GM21576 (cell line): ENCODE results near the gene MTHFD2.
"Not testable (repeated sequence)": the region's sequence is repeated elsewhere in the genome, so short reads cannot be mapped to it uniquely, and the experiment has no call there.

Source experiments
- ATAC-seq: cut with Tn5 transposase; IDR thresholded peaks from one replicate; pipeline ENCODE4 v1.9.1; 2021; ENCODE audit warnings: mild to moderate bottlenecking, moderate library complexity; ENCODE audit not compliant: unreplicated experiment

The MTHFD2 gene

DNA sequence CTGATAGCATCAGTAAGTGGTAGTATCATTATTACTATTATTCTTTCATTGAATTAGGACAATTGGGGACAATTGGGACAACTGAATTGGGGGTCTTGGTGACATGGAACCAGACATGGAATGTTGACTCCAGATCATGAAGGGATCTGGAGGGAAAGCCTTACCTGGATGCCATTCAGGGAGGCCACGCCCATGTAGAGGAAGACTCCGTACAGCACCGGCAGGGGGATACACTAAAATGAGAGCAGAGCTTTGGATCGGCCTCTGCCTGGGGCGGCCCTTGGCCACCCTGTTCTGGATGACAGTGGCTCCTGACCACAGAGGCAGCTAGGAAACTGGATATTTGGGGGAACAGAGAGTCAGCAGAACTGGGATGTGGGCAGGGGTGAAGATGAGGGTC lies 29.2 kb downstream of the MTHFD2 start:
- no peak for ATAC-seq

DNA sequence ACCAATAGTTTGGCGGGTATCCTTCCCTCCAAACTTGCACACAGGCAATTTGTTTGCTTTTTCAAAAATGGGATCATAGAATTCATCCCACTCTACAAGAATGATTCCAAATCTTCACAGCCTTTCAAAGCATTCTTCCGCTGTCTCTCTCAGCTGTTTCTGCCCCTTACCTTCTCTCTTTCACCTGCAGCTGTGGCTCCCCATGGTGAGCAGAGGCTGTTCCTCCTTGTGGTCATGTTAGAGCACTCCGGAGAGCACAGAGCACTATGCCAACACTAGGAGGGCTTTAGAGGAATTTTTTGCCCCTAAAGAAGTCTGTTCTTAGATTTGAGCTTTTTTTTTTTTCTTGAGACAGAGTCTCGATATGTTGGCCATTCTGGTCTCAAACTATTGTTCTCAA lies 30.4 kb downstream of the MTHFD2 start:
- no peak for ATAC-seq

DNA sequence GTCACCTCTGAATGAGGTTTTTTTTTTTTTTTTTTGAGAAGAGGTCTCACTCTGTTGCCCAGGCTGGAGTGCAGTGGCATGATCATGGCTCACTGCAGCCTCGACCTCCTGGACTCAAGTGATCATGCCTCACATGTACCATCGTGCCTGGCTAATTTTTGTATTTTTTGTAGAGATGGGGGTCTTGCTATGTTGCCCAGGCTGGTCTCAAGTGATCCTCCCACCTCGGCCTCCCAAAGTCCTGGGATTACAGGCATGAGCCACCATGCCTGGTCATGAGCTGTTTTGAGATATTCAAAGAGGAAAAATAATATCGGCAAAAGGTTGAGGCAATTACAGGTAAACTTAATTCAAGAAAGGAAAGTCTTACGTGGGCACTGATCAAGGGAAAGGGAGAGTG lies 31.4 kb downstream of the MTHFD2 start:
- ATAC-seq, result not testable (repeated sequence)

DNA sequence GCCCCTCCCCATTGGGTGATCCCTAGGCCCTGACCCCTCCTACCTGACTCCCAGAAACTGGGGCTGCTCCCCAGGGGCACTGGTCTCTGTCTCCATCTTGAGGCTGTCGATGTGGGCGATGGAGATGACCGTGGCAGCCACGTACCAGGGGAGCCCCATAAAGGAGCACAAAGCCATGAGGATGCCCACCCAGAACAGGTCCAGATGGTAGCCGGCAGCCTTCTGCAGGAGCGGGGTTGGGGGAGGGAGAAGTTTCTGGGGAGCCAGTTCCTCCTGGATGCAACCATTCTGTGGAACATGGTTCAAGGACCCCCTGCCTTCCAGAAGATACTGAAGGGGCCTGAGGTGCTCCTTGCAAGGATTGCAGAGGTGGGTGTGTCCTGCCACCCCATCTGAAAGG lies 34.0 kb downstream of the MTHFD2 start:
- ATAC-seq, result no peak

DNA sequence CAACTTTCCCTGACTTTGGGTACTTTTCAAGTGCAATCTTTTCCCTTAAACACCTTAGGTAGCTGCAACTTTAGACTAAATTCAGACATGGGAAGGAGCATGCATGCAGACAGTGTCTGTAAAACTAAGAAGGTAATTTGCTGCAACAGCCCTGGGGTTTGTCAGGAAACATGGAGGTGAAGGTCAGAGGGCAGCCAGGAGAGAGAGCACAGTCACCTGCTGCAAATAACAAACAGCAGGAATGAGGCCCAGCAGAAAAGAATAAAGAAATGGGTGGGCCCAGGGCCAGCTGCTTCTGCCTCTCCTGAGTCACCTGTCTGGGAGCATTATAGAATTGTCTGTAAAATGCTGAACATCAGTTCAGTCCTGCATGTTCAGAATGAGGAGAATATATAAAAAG lies 35.2 kb downstream of the MTHFD2 start:
- no peak for ATAC-seq

DNA sequence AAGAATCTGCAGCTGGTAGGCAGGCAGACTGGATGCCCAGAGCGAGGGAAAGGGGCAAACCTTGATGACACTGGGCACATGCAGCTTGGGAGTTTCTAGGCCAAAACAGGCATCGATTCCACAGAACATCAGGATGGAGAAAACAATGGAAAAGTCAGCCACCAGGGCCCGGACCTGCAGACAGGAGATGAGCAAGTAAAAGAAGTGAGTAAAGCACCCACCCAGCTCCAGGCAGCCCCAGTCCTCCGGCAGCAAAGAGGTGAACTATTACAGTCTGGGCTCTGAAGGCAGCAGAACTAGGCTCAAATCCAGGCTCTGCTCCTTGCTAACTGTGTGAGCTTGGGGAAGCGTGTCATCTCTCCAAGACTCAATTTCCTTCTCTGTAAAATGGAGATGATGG lies 36.6 kb downstream of the MTHFD2 start:
- no peak for ATAC-seq

DNA sequence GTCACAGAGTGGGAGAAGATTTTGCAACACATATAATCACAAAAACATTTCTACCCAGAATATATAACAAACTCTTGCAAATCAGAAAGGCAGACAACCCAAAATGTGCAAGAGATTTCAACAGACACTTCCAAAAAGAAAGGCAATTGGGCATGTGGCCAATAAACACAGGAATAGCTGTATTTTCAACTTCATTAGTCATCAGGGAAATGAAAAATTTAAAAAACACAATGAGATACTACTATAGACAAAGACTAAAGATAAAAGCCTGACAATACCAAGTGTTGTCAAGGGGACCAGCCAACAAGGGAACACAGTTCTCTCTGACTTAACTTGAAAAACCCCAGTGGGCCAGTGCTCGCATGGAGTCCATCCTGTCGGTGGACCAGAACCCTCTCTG lies 40.5 kb downstream of the MTHFD2 start:
- ATAC-seq, result no peak

DNA sequence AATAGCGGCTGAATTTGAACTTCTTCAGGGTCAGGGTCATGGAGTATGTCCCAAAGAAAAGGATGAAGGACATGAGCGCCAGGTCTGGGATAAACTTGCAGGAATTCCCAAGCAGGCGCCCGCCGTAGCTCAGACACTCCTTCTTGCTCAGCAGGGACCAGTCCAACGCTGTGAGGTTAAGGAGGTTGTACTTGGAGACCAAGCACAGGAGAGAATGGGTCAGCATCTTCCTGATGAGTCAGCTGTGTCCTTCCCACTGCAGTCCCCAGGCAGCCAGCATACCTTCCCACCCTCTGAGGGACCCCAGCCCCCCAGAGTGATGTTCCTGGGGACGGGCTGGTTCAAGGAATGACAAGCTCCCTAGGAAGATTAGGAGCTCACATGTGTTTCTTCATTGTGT lies 40.9 kb downstream of the MTHFD2 start:
- ATAC-seq, result no peak

DNA sequence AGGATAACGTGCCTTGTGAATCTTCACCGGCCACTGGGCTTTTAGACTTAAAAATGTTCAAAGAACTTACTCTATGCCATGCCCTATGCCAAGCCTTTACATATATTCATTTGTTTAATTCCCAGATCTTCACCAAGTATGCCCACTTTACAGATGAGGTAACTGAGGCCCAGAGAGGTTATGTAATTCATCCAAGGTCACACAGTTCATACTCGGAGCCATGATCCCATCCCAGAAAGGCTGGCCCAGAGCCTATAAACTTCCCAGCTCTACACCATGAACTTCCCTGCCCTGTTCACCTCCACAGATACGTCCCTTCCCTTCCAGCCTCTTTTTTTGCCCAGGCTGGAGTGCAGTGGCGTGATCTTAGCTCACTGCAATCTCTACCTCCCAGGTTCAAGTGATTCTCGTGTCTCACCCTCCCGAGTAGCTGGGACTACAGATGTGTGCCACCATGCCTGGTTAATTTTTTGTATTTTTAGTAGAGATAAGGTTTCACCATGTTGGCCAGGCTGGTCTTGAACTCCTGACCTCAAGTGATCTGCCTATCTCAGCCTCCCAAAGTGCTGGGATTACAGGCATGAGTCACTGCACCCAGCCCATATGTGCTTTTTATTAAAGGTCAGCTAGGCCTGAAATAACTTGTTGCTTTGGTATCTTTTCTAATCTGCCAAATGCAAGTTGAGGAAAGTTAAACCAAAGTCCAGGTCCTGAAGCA lies 44.1 kb downstream of the MTHFD2 start:
- ATAC-seq, result no peak

DNA sequence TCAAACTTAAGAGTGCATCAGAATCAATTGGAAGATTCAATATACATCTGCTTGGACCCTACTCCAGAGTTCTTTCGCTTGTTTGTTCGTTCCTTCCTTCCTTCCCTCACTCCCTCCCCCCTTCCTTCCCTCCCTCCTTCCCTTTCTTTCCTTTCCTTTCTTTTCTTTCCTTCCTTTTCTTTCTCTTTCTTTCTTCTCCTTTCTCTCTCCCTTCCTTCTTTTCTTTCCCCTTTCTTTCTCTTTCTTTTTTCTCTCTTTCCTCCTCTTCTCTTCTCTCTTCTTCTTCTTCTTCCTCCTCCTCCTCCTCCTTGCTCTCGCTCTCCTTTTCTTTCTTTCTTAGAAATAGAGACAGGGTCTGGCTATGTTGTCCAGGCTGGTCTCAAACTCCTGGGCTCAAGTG lies 45.9 kb downstream of the MTHFD2 start:
- no peak for ATAC-seq

DNA sequence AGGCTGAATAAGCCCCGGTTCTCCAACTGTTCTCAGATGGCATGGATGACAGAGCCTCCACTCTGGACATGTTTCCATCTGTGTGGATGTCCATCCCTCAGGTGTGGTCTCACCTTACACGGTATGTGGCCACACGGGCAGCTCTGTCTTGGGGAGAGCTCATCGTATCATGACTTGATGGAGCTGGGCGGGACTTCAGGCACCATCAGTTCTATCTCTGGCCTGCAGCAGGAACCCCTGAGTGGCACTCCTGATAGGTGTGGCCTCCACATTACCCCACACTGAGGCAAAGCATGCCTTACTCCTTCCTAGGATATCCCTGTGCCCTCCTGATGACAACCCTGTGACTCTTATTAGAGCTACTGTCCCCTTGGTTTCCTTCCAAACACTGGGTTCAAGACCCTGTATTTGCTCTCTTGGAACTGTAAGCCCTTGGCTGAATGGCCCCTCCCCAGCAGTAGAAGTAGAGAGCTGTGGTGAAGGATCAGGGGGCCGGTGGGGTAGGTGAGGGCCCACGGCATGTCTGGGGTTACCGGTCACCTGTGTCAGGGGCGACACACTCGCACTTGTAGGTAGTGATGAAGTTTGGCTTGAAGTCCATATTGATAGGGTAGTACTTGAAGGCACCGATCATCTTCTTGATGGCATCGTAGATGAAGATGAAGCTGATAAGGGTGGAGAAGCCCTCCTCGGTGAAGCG lies 48.2 kb downstream of the MTHFD2 start:
- no peak for ATAC-seq

DNA sequence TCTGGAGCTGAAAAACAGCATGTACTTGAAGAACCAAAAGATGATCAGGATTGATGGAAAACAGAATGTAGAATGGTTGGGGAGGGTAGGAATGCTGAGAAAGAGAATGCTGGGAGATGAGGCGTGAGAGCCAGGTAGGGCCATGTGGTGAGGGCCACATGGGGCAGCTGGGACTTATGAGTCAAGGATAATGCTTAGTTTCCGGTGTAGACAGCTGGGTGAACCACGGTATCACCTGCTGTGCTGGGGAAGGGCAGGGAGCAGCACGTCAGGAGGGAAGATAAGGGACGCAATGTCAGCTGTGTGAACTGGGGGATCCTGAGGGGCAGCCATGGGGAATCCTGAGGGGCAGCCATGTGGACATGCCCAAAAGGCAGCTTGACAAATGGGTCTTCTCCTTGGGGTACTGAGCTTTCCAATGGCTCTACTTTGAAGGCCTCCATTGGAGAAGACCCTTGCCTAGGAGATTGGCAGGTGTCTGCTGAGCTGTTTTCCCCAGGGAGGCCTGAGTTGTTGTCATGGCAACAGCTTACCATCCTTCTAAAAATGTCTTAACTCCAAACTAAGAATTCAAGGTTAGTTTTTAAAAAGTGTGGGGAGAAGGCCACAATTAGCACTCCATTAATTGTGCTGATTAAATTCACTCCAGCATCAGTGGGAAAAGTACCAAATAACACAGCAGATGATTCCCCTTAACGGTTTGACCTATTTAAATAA lies 51.1 kb downstream of the MTHFD2 start:
- no peak for ATAC-seq

DNA sequence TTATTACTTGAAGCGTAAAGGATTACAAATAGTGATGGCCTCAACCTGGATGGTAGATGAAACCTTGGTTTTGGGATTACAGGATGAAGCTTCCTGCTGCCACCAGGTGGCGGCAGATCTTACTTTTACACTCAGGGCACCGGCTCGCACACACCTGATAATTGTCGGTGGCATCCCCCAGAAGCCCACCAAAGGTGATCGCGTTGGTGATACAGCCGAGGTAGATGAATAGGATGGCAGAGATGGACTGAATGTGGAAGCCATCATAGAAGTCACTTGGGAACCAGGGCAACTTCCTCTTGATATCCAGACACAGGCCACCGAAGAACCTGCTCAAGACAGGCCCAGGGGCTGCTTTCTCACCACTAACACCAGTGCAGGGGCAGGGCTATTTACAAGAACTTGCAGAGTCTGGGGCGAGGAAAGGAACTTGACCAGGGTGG lies 51.8 kb downstream of the MTHFD2 start:
- no peak for ATAC-seq

DNA sequence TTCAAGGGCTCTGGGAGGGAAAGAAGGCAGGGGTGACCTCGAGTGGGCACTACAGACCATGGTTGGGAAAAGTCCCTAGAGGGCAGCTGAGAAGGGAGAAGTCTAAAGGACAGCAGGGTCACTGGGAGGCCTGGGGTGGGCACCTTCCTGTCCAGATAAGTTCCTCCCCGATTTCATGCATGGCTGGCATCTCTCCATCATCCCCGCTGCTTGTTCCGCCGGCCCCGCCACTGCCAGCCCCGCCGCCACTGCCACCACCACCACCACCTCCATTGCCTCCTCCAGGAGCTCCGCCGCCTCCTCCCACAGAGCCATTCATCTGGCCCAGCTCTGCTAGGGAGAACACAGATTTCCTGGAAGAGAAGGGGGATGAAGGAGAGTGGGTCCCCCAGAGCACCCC lies 53.6 kb downstream of the MTHFD2 start:
- ATAC-seq, result no peak

DNA sequence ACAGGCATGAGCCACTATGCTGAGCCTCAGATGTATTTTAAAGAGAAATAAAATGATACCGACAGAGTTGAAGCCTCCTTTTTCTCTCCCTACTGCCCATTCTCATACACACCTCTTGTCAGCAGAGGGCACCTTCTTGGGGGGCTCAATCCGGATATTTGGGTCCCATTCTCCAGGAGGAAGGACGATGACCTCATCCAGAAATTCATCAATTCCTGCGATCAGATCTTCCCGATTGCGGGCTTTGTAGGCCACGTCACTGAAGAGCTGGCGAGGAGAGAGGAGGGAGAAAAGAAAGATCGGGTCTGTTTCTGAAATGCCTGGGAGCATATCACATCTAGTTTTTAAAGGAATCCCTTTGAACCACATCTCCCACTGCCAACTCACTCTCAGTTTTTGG lies 54.4 kb downstream of the MTHFD2 start:
- no peak for ATAC-seq

DNA sequence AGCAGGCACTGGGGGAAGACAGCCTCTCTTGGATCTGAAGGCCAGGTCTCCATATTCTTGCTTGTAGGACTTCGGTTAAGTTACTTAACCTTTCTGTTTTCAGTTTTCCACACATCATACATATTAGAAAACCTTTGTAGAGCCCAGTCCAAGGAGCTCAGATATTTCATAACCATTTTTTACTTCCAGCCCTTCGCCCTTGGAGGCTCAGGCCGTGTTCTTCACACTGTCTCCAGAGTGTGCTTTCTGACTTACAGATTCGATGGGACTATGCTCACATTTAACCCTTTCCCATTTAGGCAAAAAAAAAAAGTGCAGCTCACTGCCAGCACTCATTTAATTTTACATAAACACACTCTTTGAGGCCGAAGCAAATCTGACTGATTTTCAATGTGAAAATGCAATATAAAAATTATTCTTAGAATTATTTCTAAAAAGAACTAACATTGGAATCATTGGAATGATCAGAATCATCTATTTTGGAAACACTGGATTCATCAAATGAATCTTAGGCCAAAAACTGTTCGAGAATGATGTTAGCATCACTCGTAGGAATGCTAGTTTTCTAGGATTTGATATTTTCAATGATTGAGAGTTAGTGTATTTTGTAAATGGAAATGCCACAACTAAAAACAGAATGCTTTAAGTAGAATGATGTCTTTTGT lies 55.0 kb downstream of the MTHFD2 start:
- no peak for ATAC-seq

DNA sequence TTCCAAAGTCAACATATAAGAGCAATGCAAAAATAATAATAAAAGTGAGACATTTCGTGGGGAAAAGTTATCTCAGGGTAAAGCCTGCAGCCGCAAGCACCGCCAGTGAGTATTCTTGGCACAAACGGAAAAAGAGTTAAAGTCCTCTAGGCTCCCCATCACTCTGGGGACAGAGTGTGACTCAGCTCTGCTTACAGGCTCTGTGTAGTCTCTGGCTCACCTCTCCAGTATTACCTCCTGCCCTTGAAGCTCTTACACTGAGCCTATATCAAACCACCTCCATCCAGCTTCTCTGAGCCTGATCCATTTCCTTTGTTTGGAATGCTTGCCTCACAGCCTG lies 55.5 kb downstream of the MTHFD2 start:
- ATAC-seq, result no peak

DNA sequence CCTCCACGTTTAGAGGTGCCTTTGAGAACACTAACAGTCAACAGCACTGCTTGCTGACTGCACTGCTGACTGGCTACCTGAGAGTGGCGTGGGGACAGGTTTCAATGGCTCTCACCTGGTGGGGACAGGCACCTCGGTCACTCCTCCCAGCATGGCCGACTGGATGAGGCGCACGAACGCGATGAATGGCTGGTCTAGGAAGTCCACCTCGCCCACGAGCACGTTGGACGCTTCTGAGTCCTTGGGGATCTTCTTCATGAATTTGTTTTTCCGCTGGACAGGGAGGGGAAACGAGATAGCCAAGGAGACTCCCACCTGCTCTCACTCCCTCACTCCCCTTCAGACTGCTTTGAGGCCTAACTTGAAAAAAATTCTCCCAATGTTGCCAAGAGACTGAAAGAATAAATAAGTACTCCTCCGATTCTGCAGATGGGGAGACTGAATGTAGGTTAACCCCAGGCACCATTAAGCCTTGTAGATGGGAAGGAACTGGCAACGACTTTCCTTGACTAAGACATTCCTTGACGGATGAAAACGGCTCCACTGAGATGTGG lies 57.3 kb downstream of the MTHFD2 start:
- no peak for ATAC-seq

DNA sequence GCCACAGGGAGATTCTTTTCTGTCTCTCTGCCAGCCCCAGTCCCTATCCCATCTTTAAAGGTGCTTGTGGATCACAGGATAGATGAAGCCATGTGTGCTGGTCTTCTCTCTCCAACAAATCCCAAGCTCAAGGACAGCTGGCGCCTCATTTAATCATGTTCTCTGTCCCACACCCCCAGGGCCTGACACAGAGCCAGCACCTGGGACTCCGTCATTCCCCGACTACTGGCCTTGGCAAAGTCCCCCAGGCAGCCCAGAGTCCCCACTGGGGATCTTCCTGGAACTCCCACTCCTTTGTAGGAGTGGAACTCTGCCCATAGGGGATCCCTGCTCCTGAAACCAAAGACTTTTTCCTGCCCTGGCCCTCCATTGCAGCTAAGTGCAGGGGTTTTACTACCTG lies 60.8 kb downstream of the MTHFD2 start:
- no peak for ATAC-seq

DNA sequence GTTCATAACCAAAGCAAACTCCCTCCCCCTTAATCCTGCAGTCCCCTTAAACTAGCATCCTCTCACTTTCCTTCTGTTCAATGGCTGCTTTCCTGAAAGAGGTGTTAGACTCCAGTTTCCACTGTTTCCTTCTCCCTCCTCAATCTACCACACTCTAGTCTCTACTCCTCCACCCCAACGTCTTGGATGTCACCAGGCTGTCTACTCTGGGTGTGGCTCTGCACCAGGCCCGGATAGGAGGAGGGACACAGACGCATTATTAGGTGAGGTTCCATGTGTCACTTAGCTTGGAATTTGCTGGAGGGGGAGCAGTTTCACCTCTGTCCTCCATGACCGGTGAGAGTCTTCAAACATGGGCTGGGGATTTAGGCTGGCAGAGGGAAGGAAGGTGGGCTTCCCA lies 61.3 kb downstream of the MTHFD2 start:
- no peak for ATAC-seq

DNA sequence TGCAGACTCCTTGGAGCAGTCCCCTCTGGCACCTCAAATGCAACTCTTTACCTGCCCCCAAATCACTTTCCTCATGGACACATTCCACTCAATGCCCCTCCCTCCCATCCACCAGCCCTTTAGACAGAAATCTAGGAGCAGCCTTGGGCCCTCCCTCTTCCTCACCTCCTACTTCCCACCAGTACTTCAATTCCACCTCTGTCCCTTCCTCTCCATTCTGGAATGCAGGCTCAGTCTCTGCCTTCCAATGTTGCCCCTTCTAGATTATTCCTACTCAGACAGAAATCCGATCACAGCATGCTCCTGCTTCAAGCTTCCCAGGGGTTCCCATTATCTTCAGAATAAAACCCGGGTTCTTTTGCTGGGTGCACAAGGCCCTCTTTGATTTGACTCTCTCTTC lies 62.1 kb downstream of the MTHFD2 start:
- ATAC-seq, result no peak
